Endothelial cell of umbilical vein (primary cell): ENCODE measurements around the gene CYP2A13. TPM values are rescaled to one million over a fixed set of nuclear protein-coding genes. Genes with fewer than 3 reads are reported as not detected.

Experiments
- BruUV-seq: library from RNA; stranded (reverse); fragments of 400-500 nt; replicated peaks from 2 replicates; lab custom pipeline; 2021; lab: Mats Ljungman, UMichigan
- CTCF ChIA-PET: fragments of 300-600, 350-600 bp; sonication (Branson Sonifier 250); formaldehyde crosslinking; loops from one replicate; lab custom pipeline; 2021; ENCODE audit warnings: antibody characterized with exemption, inconsistent platforms; lab: Charles Lee
- POLR2A ChIA-PET: fragments of 300-600, 350-600 bp; sonication (Branson Sonifier 250); formaldehyde crosslinking; loops from one replicate; lab custom pipeline; 2021; ENCODE audit warnings: antibody characterized with exemption, inconsistent platforms; lab: Charles Lee
- DNase-seq: peaks from one replicate; pipeline ENCODE4 v3.0.0-alpha.2; 2011; ENCODE audit warnings: low read depth, low spot score
- FAIRE-seq: peaks from 2 replicates; lab custom pipeline; 2011; peaks lifted over from hg19 to GRCh38; lab: Jason Lieb, UNC
- H2AFZ ChIP-seq: 2 replicates; pipeline ENCODE4 v1.6.0; 2012; ENCODE audit warnings: low read depth, low read length, control low read depth, inconsistent platforms
- H3K27ac ChIP-seq: 2 replicates; pipeline ENCODE4 v1.5.1; 2011; ENCODE audit warnings: low read depth, mild to moderate bottlenecking, control low read depth, low read length, moderate library complexity; ENCODE audit not compliant: insufficient read depth
- H3K27me3 ChIP-seq, 2 experiments: 2 replicates each; pipeline versions ENCODE4 v1.6.0 to v1.6.1; 2011; ENCODE audit warnings: low read length in 2 of 2, mixed read lengths in 1 of 2; ENCODE audit not compliant: control insufficient read depth in 2 of 2, insufficient read depth in 2 of 2
- H3K36me3 ChIP-seq, 2 experiments: 2 replicates in 1 of 2; 3 replicates in 1 of 2; pipeline ENCODE4 v1.5.1; 2011; ENCODE audit warnings: low read length in 2 of 2, mild to moderate bottlenecking in 1 of 2, moderate library complexity in 1 of 2; ENCODE audit not compliant: control insufficient read depth in 2 of 2, insufficient read depth in 2 of 2; ENCODE audit errors: extremely low read depth in 1 of 2
- H3K4me1 ChIP-seq: 3 replicates; pipeline ENCODE4 v1.5.1; 2011; ENCODE audit warnings: mild to moderate bottlenecking, low read length; ENCODE audit not compliant: control insufficient read depth, insufficient read depth; ENCODE audit errors: extremely low read depth
- H3K4me2 ChIP-seq: 2 replicates; pipeline ENCODE4 v1.6.1; 2011; ENCODE audit warnings: low read length, control low read depth, mixed read lengths; ENCODE audit not compliant: insufficient read depth
- H3K4me3 ChIP-seq, 3 experiments: fragments of 200-600 bp in 1 of 3; sonication (generic), shearing (Covaris generic) in 1 of 3; replicated peaks in 1 of 3; 2 replicates each; pipeline ENCODE4 v1.5.1; 2011 to 2016; ENCODE audit warnings: control low read depth in 3 of 3, low read length in 3 of 3, mild to moderate bottlenecking in 2 of 3, inconsistent platforms in 1 of 3, low read depth in 1 of 3, moderate library complexity in 1 of 3; ENCODE audit not compliant: insufficient read depth in 1 of 3
- H3K79me2 ChIP-seq: 2 replicates; pipeline ENCODE4 v1.6.0; 2012; ENCODE audit warnings: low read length, inconsistent platforms; ENCODE audit not compliant: control insufficient read depth, insufficient read depth
- H3K9ac ChIP-seq: replicated peaks from 2 replicates; pipeline ENCODE3; 2011; ENCODE audit warnings: low read length, control low read depth; ENCODE audit not compliant: insufficient read depth; ENCODE audit errors: extremely low read depth
- H3K9me1 ChIP-seq: replicated peaks from 3 replicates; pipeline ENCODE4 v1.6.0; 2011; ENCODE audit warnings: mild to moderate bottlenecking, low read length; ENCODE audit not compliant: control insufficient read depth, insufficient read depth; ENCODE audit errors: extremely low read depth
- H3K9me3 ChIP-seq: replicated peaks from 2 replicates; pipeline ENCODE4 v1.5.1; 2012; ENCODE audit warnings: low read length, inconsistent platforms; ENCODE audit not compliant: control insufficient read depth, insufficient read depth
- H4K20me1 ChIP-seq: replicated peaks from 2 replicates; pipeline ENCODE3; 2011; ENCODE audit warnings: mild to moderate bottlenecking, low read length; ENCODE audit not compliant: control insufficient read depth, insufficient read depth; ENCODE audit errors: extremely low read depth
- CTCF ChIP-seq, 2 donors: IDR thresholded peaks; 1 replicate in 1 of 2; 2 replicates in 1 of 2; pipeline ENCODE4 v1.5.1; 2011; ENCODE audit warnings: low read length in 2 of 2, mild to moderate bottlenecking in 2 of 2, moderate library complexity in 2 of 2, control low read depth in 1 of 2, inconsistent platforms in 1 of 2, low read depth in 1 of 2; ENCODE audit not compliant: insufficient read depth in 1 of 2; ENCODE audit errors: extremely low read depth in 1 of 2
- EZH2 ChIP-seq: IDR thresholded peaks from 2 replicates; pipeline ENCODE4 v1.6.1; 2012; ENCODE audit warnings: borderline replicate concordance, low read depth, mild to moderate bottlenecking, moderate library complexity, low read length, inconsistent platforms; ENCODE audit not compliant: severe bottlenecking
- FOS ChIP-seq: IDR thresholded peaks from 2 replicates; pipeline ENCODE4 v1.6.1; 2011; ENCODE audit warnings: mild to moderate bottlenecking, low read length, moderate library complexity, borderline replicate concordance; ENCODE audit not compliant: insufficient read depth
- GATA2 ChIP-seq: IDR thresholded peaks from 2 replicates; pipeline ENCODE4 v1.7.0; 2011; ENCODE audit warnings: low read depth, mild to moderate bottlenecking, moderate library complexity, mixed read lengths, low read length; ENCODE audit not compliant: insufficient read length, insufficient read depth
- JUN ChIP-seq: IDR thresholded peaks from 2 replicates; pipeline ENCODE4 v1.6.1; 2011; ENCODE audit warnings: borderline replicate concordance, low read depth; ENCODE audit not compliant: insufficient read length, insufficient read depth
- MAX ChIP-seq: IDR thresholded peaks from 2 replicates; pipeline ENCODE4 v1.6.1; 2011; ENCODE audit not compliant: insufficient read depth, insufficient read length
- MYC ChIP-seq: IDR thresholded peaks from one replicate; pipeline ENCODE4 v1.6.1; 2011; ENCODE audit warnings: mild to moderate bottlenecking, low read depth, low read length
- POLR2A ChIP-seq: IDR thresholded peaks from 2 replicates; pipeline ENCODE4 v1.6.1; 2012; ENCODE audit warnings: low read depth, mild to moderate bottlenecking, control low read depth, low read length
- POLR2AphosphoS5 ChIP-seq: IDR thresholded peaks from 2 replicates; pipeline ENCODE4 v1.6.1; 2012; ENCODE audit warnings: low read depth, mild to moderate bottlenecking, control low read depth, low read length, moderate library complexity; ENCODE audit not compliant: insufficient read depth
- dilution Hi-C: fragments of 300-500 bp; cut with MboI; formaldehyde crosslinking; loops from one replicate; pipeline ENCODE4 v1.15.0; 2019; ENCODE audit warnings: low sequenced_read_pairs; ENCODE audit not compliant: extremely low pct_ligation_motif_present
- intact Hi-C: fragments of 100-400 bp; cut with micrococcal nuclease; formaldehyde crosslinking; loops from one replicate; pipeline ENCODE4 v1.10.0; 2022
- polyA plus RNA-seq, 4 experiments: library from polyadenylated mRNA; depleted of rRNA in 3 of 4; stranded (reverse) in 3 of 4; unstranded in 1 of 4; fragments of >200 nt; gene quantifications; 2 replicates each; pipeline versions ENCODE4 v1.2.1 to v1.2.3, GENCODE V29; 2011 to 2012; ENCODE audit warnings: missing spikeins in 1 of 4
- total RNA-seq: library from RNA; stranded (reverse); gene quantifications from 2 replicates; pipeline ENCODE4 v1.2.3, GENCODE V29; 2021

Gene CYP2A13
- total and polyA plus RNA-seq, 2 donors (not counting 3 experiments of a cell fraction or from before 2014, with no cell fraction given) = not detected

- BruUV-seq = no TSS peak
- no peak overlapping the region for H3K4me3 ChIP-seq
- DNase-seq (no peak), FAIRE-seq (no peak)
- H3K9me1 ChIP-seq = no peaks in the 10 kb centered on the region
- dilution Hi-C loops = no loop called here
- CTCF ChIA-PET = no interaction called here
- H3K9ac ChIP-seq = no peak overlapping the region
- H3K4me2 ChIP-seq = no peak overlapping the region
- H3K9me3 ChIP-seq = no peaks in the 10 kb centered on the region
- H3K4me1 ChIP-seq = no peaks in the 10 kb centered on the region
- H3K36me3 ChIP-seq = no peaks in the 10 kb centered on the region
- H4K20me1 ChIP-seq = no peaks in the 10 kb centered on the region
- H3K27me3 ChIP-seq = peaks cover 0 to 2% of the 10 kb centered on the region in 2 experiments
- H3K27ac ChIP-seq = no peak overlapping the region
- H2AFZ ChIP-seq = no peak overlapping the region
- intact Hi-C loops = no loop called here
- no peak for TF ChIP-seq POLR2AphosphoS5
- no peak for TF ChIP-seq POLR2A
- TF ChIP-seq EZH2 = no peak
- TF ChIP-seq MYC = no peak
- no peak for TF ChIP-seq CTCF (IDR thresholded peaks at IDR 0.05; ENCODE audit: extremely low read depth in 1 of 2, insufficient read depth in 1 of 2, low read depth in 1 of 2, low read length in 2 of 2)
- TF ChIP-seq FOS = no peak
- TF ChIP-seq JUN = no peak
- no peak for TF ChIP-seq MAX
- no peak for TF ChIP-seq GATA2
- POLR2A ChIA-PET = interaction anchor here (0.5 kb wide), 1 partner anchor 32 kb away, joined by 4 read pairs; no protein-coding TSS in a partner anchor
- no peaks in the 10 kb centered on the region for H3K79me2 ChIP-seq
Measured at GRCh38 chr19:41112728-41113290, 24.6 kb downstream of the CYP2A13 start.
